GM12874 (cell line): ENCODE data around the gene SLC9A3.
A peak's percentile ranks its signal among the peaks of the same experiment; 100 is the strongest.

Experiments
- CTCF ChIP-seq: IDR thresholded peaks from 2 replicates; pipeline ENCODE4 v1.5.1; 2011; ENCODE audit warnings: low read depth, mild to moderate bottlenecking, control low read depth, low read length, moderate library complexity; ENCODE audit not compliant: insufficient read depth

Gene SLC9A3

GRCh38 chr5:425714-426113 lies 98.5 kb downstream of the SLC9A3 start:
- TF ChIP-seq CTCF, result 0 out of 2 replicates have a peak, but pooled peaks have one; percentile 15

GRCh38 chr5:424301-425110 lies 99.7 kb downstream of the SLC9A3 start:
- no peak for TF ChIP-seq CTCF

DNA sequence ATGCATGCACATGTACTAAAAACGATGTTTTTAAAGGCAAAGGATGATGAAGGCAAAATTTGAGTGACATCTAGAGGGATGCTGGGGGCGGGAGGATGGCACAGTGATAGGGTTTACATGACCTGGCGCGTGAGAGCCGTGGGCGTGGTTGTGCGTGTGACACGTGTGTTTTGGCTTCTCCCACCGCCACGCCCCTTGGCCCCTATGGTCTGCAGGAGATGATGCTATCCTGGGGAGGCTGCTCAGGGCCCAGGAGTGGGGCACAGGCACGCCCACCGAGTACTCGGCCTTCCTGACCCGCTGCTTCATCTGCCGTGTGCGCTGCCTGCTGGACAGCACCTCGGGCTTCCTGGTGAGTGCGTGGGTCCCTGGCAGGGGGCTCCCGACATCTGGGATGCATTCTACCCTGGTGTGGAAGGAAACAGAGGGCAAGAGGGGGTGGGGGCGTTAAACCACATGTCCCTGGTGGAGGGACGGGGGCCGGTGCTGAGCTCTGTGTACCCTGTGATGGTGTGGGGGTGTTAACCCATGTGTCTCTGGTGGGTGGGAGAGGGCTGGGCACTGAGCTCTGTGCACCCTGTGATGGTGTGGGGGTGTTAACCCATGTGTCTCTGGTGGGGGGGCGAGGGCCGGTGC lies 100.5 kb downstream of the SLC9A3 start:
- no peak for TF ChIP-seq CTCF

GRCh38 chr5:423233-423565 lies 101.0 kb downstream of the SLC9A3 start:
- no peak for TF ChIP-seq CTCF

DNA sequence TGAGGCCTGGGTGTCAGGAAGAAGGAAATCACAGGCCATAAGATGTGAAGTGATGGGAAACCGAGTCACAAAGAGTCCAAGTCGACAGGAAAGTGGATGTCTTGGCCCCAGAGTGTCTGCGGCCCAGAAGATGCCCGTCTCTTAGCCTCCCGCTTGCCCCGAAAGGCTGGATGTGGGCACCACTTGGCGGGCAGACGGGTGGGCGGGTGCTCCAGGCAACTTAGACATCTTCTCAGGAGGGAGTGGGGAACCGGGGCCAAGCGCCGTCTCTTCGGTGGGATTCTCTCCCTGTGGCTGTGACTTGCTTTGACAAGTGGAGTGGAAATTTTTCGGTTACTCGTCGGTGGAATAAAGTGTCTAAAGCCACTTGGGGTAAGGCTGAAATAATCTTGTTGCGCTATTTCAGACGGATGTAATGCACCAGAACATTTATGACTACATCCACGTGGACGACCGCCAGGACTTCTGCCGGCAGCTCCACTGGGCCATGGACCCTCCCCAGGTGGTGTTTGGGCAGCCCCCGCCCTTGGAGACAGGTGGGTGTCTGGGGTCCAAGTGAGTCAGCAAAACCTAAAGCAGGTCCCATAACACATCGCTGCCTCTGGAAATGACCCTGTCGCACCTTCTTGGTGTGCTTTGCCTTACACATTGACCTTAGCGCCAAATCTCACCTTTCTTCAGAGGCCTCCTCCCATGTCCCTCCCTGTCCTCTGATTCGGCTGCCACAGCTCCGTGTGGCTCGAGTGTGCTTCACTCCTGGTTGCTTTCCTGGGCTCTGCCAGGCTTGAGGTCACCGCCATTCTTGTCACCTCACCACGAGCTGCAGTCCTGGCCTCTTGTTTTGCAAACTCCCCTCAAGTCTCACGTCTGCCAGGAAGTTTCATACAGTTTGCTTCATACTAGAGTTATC lies 101.7 kb downstream of the SLC9A3 start:
- TF ChIP-seq CTCF, result no peak

GRCh38 chr5:421901-422300 lies 102.3 kb downstream of the SLC9A3 start:
- TF ChIP-seq CTCF, result no peak

GRCh38 chr5:421287-421880 lies 102.9 kb downstream of the SLC9A3 start:
- TF ChIP-seq CTCF, result no peak
